Mesenchymal stem cell (in vitro differentiated cells and primary cell): ENCODE data around the gene WNT11.

Source experiments
- DNase-seq: peaks from one replicate; pipeline ENCODE4 v3.0.0-alpha.2; 2013
- H2AFZ ChIP-seq: one replicate; pipeline ENCODE4 v1.6.1; 2013; ENCODE audit warnings: low read depth, mild to moderate bottlenecking, control low read depth, inconsistent platforms, low read length, moderate library complexity
- H2AK5ac ChIP-seq: 2 replicates; pipeline ENCODE4 v1.6.1; 2013; ENCODE audit warnings: low read length, moderate library complexity, mild to moderate bottlenecking, inconsistent platforms; ENCODE audit not compliant: severe bottlenecking
- H2BK120ac ChIP-seq: one replicate; pipeline ENCODE4 v1.6.1; 2013; ENCODE audit warnings: low read depth, mild to moderate bottlenecking, inconsistent platforms, low read length, moderate library complexity
- H2BK12ac ChIP-seq, 2 experiments: one replicate each; pipeline ENCODE4 v1.6.1; 2013; ENCODE audit warnings: inconsistent platforms in 2 of 2, low read length in 2 of 2, mild to moderate bottlenecking in 2 of 2, moderate library complexity in 2 of 2, control low read depth in 1 of 2
- H2BK15ac ChIP-seq: one replicate; pipeline ENCODE4 v1.6.1; 2013; ENCODE audit warnings: mild to moderate bottlenecking, low read depth, inconsistent platforms; ENCODE audit not compliant: poor library complexity, severe bottlenecking
- H2BK5ac ChIP-seq: 2 replicates; pipeline ENCODE4 v1.6.1; 2013; ENCODE audit warnings: low read depth, mild to moderate bottlenecking, low read length, control low read depth, inconsistent platforms; ENCODE audit not compliant: poor library complexity, severe bottlenecking
- H3K14ac ChIP-seq, 2 experiments: one replicate each; pipeline ENCODE4 v1.6.1; 2013; ENCODE audit warnings: inconsistent platforms in 2 of 2, low read length in 2 of 2, control low read depth in 1 of 2, mild to moderate bottlenecking in 1 of 2, moderate library complexity in 1 of 2
- H3K18ac ChIP-seq, 2 experiments: one replicate each; pipeline ENCODE4 v1.6.1; 2013; ENCODE audit warnings: inconsistent platforms in 2 of 2, low read length in 2 of 2, control low read depth in 1 of 2, low read depth in 1 of 2, mild to moderate bottlenecking in 1 of 2
- H3K23ac ChIP-seq, 2 experiments: one replicate each; pipeline ENCODE4 v1.6.1; 2013; ENCODE audit warnings: inconsistent platforms in 2 of 2, low read length in 2 of 2, mild to moderate bottlenecking in 2 of 2, moderate library complexity in 2 of 2, control low read depth in 1 of 2
- H3K27ac ChIP-seq: 2 replicates; pipeline ENCODE4 v1.5.1; 2013; ENCODE audit warnings: mild to moderate bottlenecking, moderate library complexity, low read length, control low read depth, inconsistent platforms; ENCODE audit not compliant: poor library complexity, severe bottlenecking
- H3K27me3 ChIP-seq, 2 experiments: 2 replicates each; pipeline versions ENCODE4 v1.6.1 to v1.7.0; 2013; ENCODE audit warnings: low read length in 2 of 2, mild to moderate bottlenecking in 2 of 2, moderate library complexity in 2 of 2, control low read depth in 1 of 2, inconsistent platforms in 1 of 2; ENCODE audit not compliant: control insufficient read depth in 1 of 2, insufficient read depth in 1 of 2
- H3K36me3 ChIP-seq, 2 experiments: 2 replicates each; pipeline versions ENCODE4 v1.6.1 to v1.7.0; 2013; ENCODE audit warnings: low read length in 2 of 2, control low read depth in 1 of 2, inconsistent platforms in 1 of 2, low read depth in 1 of 2, mild to moderate bottlenecking in 1 of 2; ENCODE audit not compliant: insufficient read depth in 2 of 2, control insufficient read depth in 1 of 2
- H3K4ac ChIP-seq, 2 experiments: one replicate each; pipeline ENCODE4 v1.6.1; 2013; ENCODE audit warnings: inconsistent platforms in 2 of 2, low read length in 2 of 2, mild to moderate bottlenecking in 2 of 2, moderate library complexity in 2 of 2, control low read depth in 1 of 2, low read depth in 1 of 2
- H3K4me1 ChIP-seq: 2 replicates; pipeline ENCODE4 v1.6.1; 2013; ENCODE audit warnings: low read depth, low read length, control low read depth; ENCODE audit not compliant: control insufficient read depth, insufficient read depth
- H3K4me2 ChIP-seq: 2 replicates; pipeline ENCODE4 v1.6.1; 2013; ENCODE audit warnings: low read length, mild to moderate bottlenecking, inconsistent platforms; ENCODE audit not compliant: poor library complexity, severe bottlenecking
- H3K4me3 ChIP-seq, 2 experiments: 2 replicates each; pipeline versions ENCODE4 v1.5.1 to v1.7.0; 2013; ENCODE audit warnings: low read length in 2 of 2, mild to moderate bottlenecking in 2 of 2, control low read depth in 1 of 2, low read depth in 1 of 2; ENCODE audit not compliant: insufficient read depth in 1 of 2
- H3K79me1 ChIP-seq: replicated peaks from 2 replicates; pipeline ENCODE4 v1.6.1; 2013; ENCODE audit warnings: mild to moderate bottlenecking, control low read depth, low read length, inconsistent platforms; ENCODE audit not compliant: poor library complexity, severe bottlenecking
- H3K9ac ChIP-seq: 2 replicates; pipeline ENCODE4 v1.7.0; 2013; ENCODE audit warnings: mild to moderate bottlenecking, low read length, moderate library complexity
- H3K9me3 ChIP-seq: 2 replicates; pipeline ENCODE4 v1.7.0; 2013; ENCODE audit warnings: mild to moderate bottlenecking, low read length; ENCODE audit not compliant: control insufficient read depth
- H4K8ac ChIP-seq: one replicate; pipeline ENCODE4 v1.6.1; 2013; ENCODE audit warnings: inconsistent platforms, mild to moderate bottlenecking, low read length, moderate library complexity
- H4K91ac ChIP-seq: one replicate; pipeline ENCODE4 v1.6.1; 2013; ENCODE audit warnings: mild to moderate bottlenecking, low read length, inconsistent platforms
- WGBS: methylation state at CpG from one replicate; pipeline ENCODE4 v1.1.7; 2013; ENCODE audit warnings: mixed read lengths; 5-methylcytosine and 5-hydroxymethylcytosine counted together

Gene WNT11

GRCh38 chr11:76243957-76244285 is 37.6 kb upstream of the WNT11 start:
- no peak overlapping the region for H3K4me3 ChIP-seq
- H2AK5ac ChIP-seq, result no peak overlapping the region
- no peak overlapping the region for H3K4me2 ChIP-seq
- no peak overlapping the region for H3K18ac ChIP-seq
- 41% methylated on average over 7 of the region's 7 CpGs for WGBS
- no peak overlapping the region for H4K8ac ChIP-seq
- H3K9me3 ChIP-seq, result no peaks in the 10 kb centered on the region
- no peak overlapping the region for H2BK5ac ChIP-seq
- H3K27ac ChIP-seq, result no peak overlapping the region
- H2AFZ ChIP-seq, result no peak overlapping the region
- H4K91ac ChIP-seq, result no peak overlapping the region
- peaks cover 51 to 77% of the 10 kb centered on the region in 2 experiments for H3K27me3 ChIP-seq
- H3K79me1 ChIP-seq, result no peaks in the 10 kb centered on the region
- H3K4me1 ChIP-seq, result peaks cover 5% of the 10 kb centered on the region
- H3K4ac ChIP-seq, result no peak overlapping the region
- no peak for DNase-seq
- H3K14ac ChIP-seq, result no peak overlapping the region
- no peak overlapping the region for H2BK15ac ChIP-seq
- H3K23ac ChIP-seq, result no peak overlapping the region
- H2BK12ac ChIP-seq, result no peak overlapping the region
- H2BK120ac ChIP-seq, result no peak overlapping the region
- no peak overlapping the region for H3K9ac ChIP-seq
- no peaks in the 10 kb centered on the region for H3K36me3 ChIP-seq

GRCh38 chr11:76243193-76243956 is 37.1 kb upstream of the WNT11 start:
- Histone ChIP-seq H2BK5ac (no peak overlapping the region), H3K4ac (no peak overlapping the region), H3K4me1 (peaks cover 5% of the 10 kb centered on the region), H3K14ac (no peak overlapping the region), H2BK12ac (no peak overlapping the region), H3K4me3 (no peak overlapping the region), H2BK15ac (no peak overlapping the region), H4K8ac (no peak overlapping the region), H3K27me3 (peaks cover 47 to 82% of the 10 kb centered on the region in 2 experiments), H4K91ac (no peak overlapping the region), H3K36me3 (no peaks in the 10 kb centered on the region), H2AK5ac (no peak overlapping the region), H3K18ac (no peak overlapping the region), H3K79me1 (no peaks in the 10 kb centered on the region), H2BK120ac (no peak overlapping the region), H3K23ac (no peak overlapping the region), H3K27ac (no peak overlapping the region), H3K4me2 (no peak overlapping the region), H3K9ac (no peak overlapping the region), H2AFZ (no peak overlapping the region), H3K9me3 (no peaks in the 10 kb centered on the region)
- no peak for DNase-seq
- 22% methylated on average over 23 of the region's 23 CpGs for WGBS

DNA sequence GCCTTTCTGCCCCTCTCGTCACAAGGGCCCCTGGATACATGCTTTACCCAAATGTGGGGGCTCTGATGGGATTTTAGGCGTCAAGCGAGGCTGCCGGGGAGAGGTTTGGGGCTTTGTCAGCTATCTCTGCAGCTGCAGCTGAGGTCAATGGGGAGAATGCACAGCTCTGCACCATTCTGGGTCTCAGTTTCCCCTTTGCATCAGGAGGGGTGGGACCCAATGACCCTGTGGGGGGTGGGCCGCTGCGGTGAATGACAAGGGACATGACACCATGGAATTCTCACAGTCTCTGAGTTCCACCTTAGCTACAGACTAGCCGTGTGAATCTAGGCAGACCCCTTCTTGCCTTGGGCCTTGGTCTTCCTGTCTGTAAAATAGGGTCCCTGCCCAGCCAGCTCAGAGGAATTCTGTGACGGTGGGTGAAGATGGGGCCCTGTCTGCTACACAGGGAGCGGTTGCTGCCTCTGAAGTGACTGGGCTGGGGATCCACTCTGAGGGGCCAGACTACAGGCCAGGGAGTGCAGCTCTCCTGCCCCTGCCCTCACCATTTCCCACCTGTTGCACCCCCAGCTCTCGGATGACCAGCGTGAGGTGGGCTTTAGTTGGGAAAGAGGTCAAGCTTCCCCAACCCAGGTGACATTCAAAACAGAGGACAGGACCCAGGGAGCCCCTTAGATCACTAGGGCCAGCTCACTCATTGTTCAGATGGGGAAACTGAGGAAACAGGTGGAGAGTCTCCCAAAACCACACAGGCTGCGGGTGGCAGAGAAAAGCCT is 35.9 kb upstream of the WNT11 start:
- 85% methylated on average over 12 of the region's 12 CpGs for WGBS
- no peak overlapping the region for H2AFZ ChIP-seq

GRCh38 chr11:76241243-76242000 is 35.1 kb upstream of the WNT11 start:
- H3K9me3 ChIP-seq, result no peaks in the 10 kb centered on the region
- no peak overlapping the region for H2BK120ac ChIP-seq
- no peaks in the 10 kb centered on the region for H3K36me3 ChIP-seq
- H3K4me3 ChIP-seq, result no peak overlapping the region
- no peak for DNase-seq
- no peak overlapping the region for H3K18ac ChIP-seq
- H3K4ac ChIP-seq, result no peak overlapping the region
- H3K4me2 ChIP-seq, result no peak overlapping the region
- no peaks in the 10 kb centered on the region for H3K79me1 ChIP-seq
- H2BK12ac ChIP-seq, result no peak overlapping the region
- H3K27me3 ChIP-seq, result peaks cover 42 to 79% of the 10 kb centered on the region in 2 experiments
- no peak overlapping the region for H2BK15ac ChIP-seq
- no peak overlapping the region for H2BK5ac ChIP-seq
- no peak overlapping the region for H4K91ac ChIP-seq
- H3K27ac ChIP-seq, result no peak overlapping the region
- H3K9ac ChIP-seq, result no peak overlapping the region
- WGBS, result 80% methylated on average over 13 of the region's 17 CpGs
- peaks cover 5% of the 10 kb centered on the region for H3K4me1 ChIP-seq
- H3K14ac ChIP-seq, result no peak overlapping the region
- H2AK5ac ChIP-seq, result no peak overlapping the region
- H4K8ac ChIP-seq, result no peak overlapping the region
- no peak overlapping the region for H2AFZ ChIP-seq
- H3K23ac ChIP-seq, result no peak overlapping the region

More for the DNA sequence above, 35.9 kb upstream of the WNT11 start:
- H3K14ac ChIP-seq, result no peak overlapping the region
- no peak overlapping the region for H3K4me2 ChIP-seq
- H2AK5ac ChIP-seq, result no peak overlapping the region
- no peak overlapping the region for H3K18ac ChIP-seq
- H4K91ac ChIP-seq, result no peak overlapping the region
- no peak overlapping the region for H3K27ac ChIP-seq
- no peak overlapping the region for H2BK15ac ChIP-seq
- DNase-seq, result no peak
- H3K4me1 ChIP-seq, result peaks cover 5% of the 10 kb centered on the region
- no peak overlapping the region for H2BK5ac ChIP-seq
- no peak overlapping the region for H3K9ac ChIP-seq
- H2BK120ac ChIP-seq, result no peak overlapping the region
- no peak overlapping the region for H3K4me3 ChIP-seq
- no peak overlapping the region for H4K8ac ChIP-seq
- no peaks in the 10 kb centered on the region for H3K36me3 ChIP-seq
- H3K4ac ChIP-seq, result no peak overlapping the region
- no peak overlapping the region for H2BK12ac ChIP-seq
- H3K27me3 ChIP-seq, result peaks cover 42 to 87% of the 10 kb centered on the region in 2 experiments
- H3K79me1 ChIP-seq, result no peaks in the 10 kb centered on the region
- no peak overlapping the region for H3K23ac ChIP-seq
- H3K9me3 ChIP-seq, result no peaks in the 10 kb centered on the region
